Keratinocyte (primary cell): ENCODE results near the gene COMT.

Source experiments
- CTCF ChIP-seq, 3 experiments: IDR thresholded peaks in 1 of 3; conservative IDR thresholded peaks in 1 of 3; optimal IDR thresholded peaks in 1 of 3; 2 replicates in 2 of 3; 3 replicates in 1 of 3; pipeline versions ENCODE3 to v1.5.1; 2011; ENCODE audit warnings: low read length in 3 of 3, mild to moderate bottlenecking in 3 of 3, moderate library complexity in 2 of 3, control low read depth in 1 of 3, inconsistent platforms in 1 of 3; ENCODE audit not compliant: insufficient read depth in 2 of 3; ENCODE audit errors: extremely low read depth in 1 of 3
- EZH2 ChIP-seq: IDR thresholded peaks from one replicate; pipeline ENCODE4 v1.6.1; 2012; ENCODE audit warnings: inconsistent platforms, mild to moderate bottlenecking, low read length, moderate library complexity

- TF ChIP-seq CTCF (optimal IDR thresholded peaks at IDR 0.05 in 1 of 3, IDR thresholded peaks at IDR 0.05 in 1 of 3, conservative IDR thresholded peaks at IDR 0.05 in 1 of 3; ENCODE audit: extremely low read depth in 1 of 3, insufficient read depth in 2 of 3, low read length in 3 of 3) (no peak), EZH2 (no peak)
Measured at GRCh38 chr22:19913337-19913936, 28.1 kb upstream of the COMT start.
